GM23338 (cell line): ENCODE measurements around the gene PER1. TPM values are rescaled to one million over a fixed set of nuclear protein-coding genes. Genes with fewer than 3 reads are reported as not detected.

Experiments
- ATAC-seq: fragments of 200-7000 bp; cut with Tn5 transposase; 3 replicates; pipeline ENCODE4 v1.9.1; 2020
- DNase-seq: peaks from one replicate; pipeline ENCODE4 v3.0.0-alpha.2; 2015; ENCODE audit warnings: low spot score
- H2AFZ ChIP-seq: fragments of 200-600 bp; sonication (generic); 2 replicates; pipeline ENCODE4 v1.8.0; 2016; ENCODE audit warnings: antibody characterized with exemption, mild to moderate bottlenecking, moderate library complexity
- H3F3A ChIP-seq: fragments of 200-600 bp; sonication (generic); replicated peaks from 2 replicates; pipeline ENCODE4 v1.8.0; 2017; ENCODE audit warnings: antibody characterized with exemption, mixed run types, low read depth
- H3K27ac ChIP-seq: fragments of 200-600 bp; sonication (generic); 2 replicates; pipeline ENCODE4 v1.6.1; 2016; ENCODE audit warnings: low read depth
- H3K27me3 ChIP-seq: fragments of 200-600 bp; sonication (generic); 2 replicates; pipeline ENCODE4 v1.8.0; 2016; ENCODE audit warnings: mild to moderate bottlenecking, mixed run types, moderate library complexity; ENCODE audit not compliant: insufficient read depth
- H3K36me3 ChIP-seq: fragments of 200-600 bp; sonication (generic); 2 replicates; pipeline ENCODE4 v1.8.0; 2016; ENCODE audit warnings: mild to moderate bottlenecking; ENCODE audit not compliant: insufficient read depth
- H3K4me1 ChIP-seq: fragments of 200-600 bp; sonication (generic); 2 replicates; pipeline ENCODE4 v1.8.0; 2016; ENCODE audit warnings: mild to moderate bottlenecking, moderate library complexity; ENCODE audit not compliant: insufficient read depth
- H3K4me2 ChIP-seq: fragments of 200-600 bp; sonication (generic); 2 replicates; pipeline ENCODE4 v1.7.1; 2017; ENCODE audit warnings: mixed run types
- H3K4me3 ChIP-seq: fragments of 200-600 bp; sonication (generic); 2 replicates; pipeline ENCODE4 v1.6.1; 2016; ENCODE audit warnings: mixed run types
- H3K79me2 ChIP-seq: fragments of 200-600 bp; sonication (generic); replicated peaks from 2 replicates; pipeline ENCODE4 v1.8.0; 2017; ENCODE audit warnings: mild to moderate bottlenecking; ENCODE audit not compliant: insufficient read depth
- H3K9me2 ChIP-seq: fragments of 200-600 bp; sonication (generic); 2 replicates; pipeline ENCODE4 v1.8.0; 2017; ENCODE audit not compliant: insufficient read depth
- H4K20me1 ChIP-seq: fragments of 200-600 bp; sonication (generic); replicated peaks from 2 replicates; pipeline ENCODE4 v1.8.0; 2017; ENCODE audit warnings: mild to moderate bottlenecking; ENCODE audit not compliant: insufficient read depth
- H3K27ac Mint-ChIP-seq: 2 replicates; pipeline ENCODE4 v1.8.0; 2020; ENCODE audit warnings: inconsistent platforms, mild to moderate bottlenecking, moderate library complexity, mixed read lengths
- H3K27me3 Mint-ChIP-seq: 3 replicates; pipeline ENCODE4 v1.8.0; 2022; ENCODE audit warnings: low read depth, mild to moderate bottlenecking, moderate library complexity, mixed read lengths, inconsistent platforms; ENCODE audit not compliant: insufficient read depth, poor library complexity
- H3K36me3 Mint-ChIP-seq: 3 replicates; pipeline ENCODE4 v1.8.0; 2021; ENCODE audit warnings: low read depth, mild to moderate bottlenecking, inconsistent platforms, moderate library complexity, mixed read lengths
- H3K4me1 Mint-ChIP-seq: 3 replicates; pipeline ENCODE4 v1.8.0; 2020; ENCODE audit warnings: mild to moderate bottlenecking, inconsistent platforms, mixed read lengths
- H3K4me3 Mint-ChIP-seq: 3 replicates; pipeline ENCODE4 v1.8.0; 2021; ENCODE audit warnings: moderate library complexity, mild to moderate bottlenecking, inconsistent platforms, mixed read lengths
- H3K9me3 Mint-ChIP-seq: 3 replicates; pipeline ENCODE4 v1.8.0; 2020; ENCODE audit warnings: moderate library complexity, mild to moderate bottlenecking, inconsistent platforms, mixed read lengths
- CREB1 ChIP-seq: fragments of 250-450 bp; sonication (Bioruptor Pico); IDR thresholded peaks from 2 replicates; pipeline ENCODE4 v1.5.0; 2020; ENCODE audit warnings: low read depth, mild to moderate bottlenecking, moderate library complexity
- CTCF ChIP-seq, 2 experiments: fragments of 200-600 bp in 1 of 2; sonication (generic) in 1 of 2; conservative IDR thresholded peaks; 2 replicates each; pipeline versions ENCODE4 v1.5.1 to v1.6.1; 2016 to 2017; ENCODE audit warnings: antibody characterized with exemption in 2 of 2, low read depth in 2 of 2, mild to moderate bottlenecking in 2 of 2, moderate library complexity in 1 of 2
- ETS1 ChIP-seq: IDR thresholded peaks from 2 replicates; pipeline ENCODE4 v1.6.1; 2016; ENCODE audit warnings: antibody characterized with exemption
- EZH2 ChIP-seq: fragments of 200-600 bp; sonication (generic); IDR thresholded peaks from one replicate; pipeline ENCODE4 v1.8.0; 2017; ENCODE audit warnings: antibody characterized with exemption, mild to moderate bottlenecking, low read depth; ENCODE audit not compliant: unreplicated experiment
- EZH2phosphoT487 ChIP-seq: fragments of 200-600 bp; sonication (generic); IDR thresholded peaks from one replicate; pipeline ENCODE4 v1.8.1; 2018; ENCODE audit warnings: antibody characterized with exemption; ENCODE audit not compliant: unreplicated experiment
- JUNB ChIP-seq: IDR thresholded peaks from one replicate; pipeline ENCODE4 v1.6.1; 2016; ENCODE audit warnings: antibody characterized with exemption; ENCODE audit not compliant: unreplicated experiment
- NANOG ChIP-seq: IDR thresholded peaks from 2 replicates; pipeline ENCODE4 v1.6.1; 2016; ENCODE audit warnings: antibody characterized with exemption, borderline replicate concordance
- POLR2AphosphoS5 ChIP-seq: IDR thresholded peaks from 2 replicates; pipeline ENCODE4 v1.6.1; 2016; ENCODE audit warnings: antibody characterized with exemption, low read depth
- REST ChIP-seq: IDR thresholded peaks from one replicate; pipeline ENCODE4 v1.6.1; 2018; ENCODE audit warnings: antibody characterized with exemption; ENCODE audit not compliant: unreplicated experiment
- STAT1 ChIP-seq: IDR thresholded peaks from one replicate; pipeline ENCODE4 v1.6.1; 2016; ENCODE audit warnings: antibody characterized with exemption; ENCODE audit not compliant: unreplicated experiment
- ZNF114 ChIP-seq: fragments of 250-450 bp; sonication (Bioruptor Pico); IDR thresholded peaks from 2 replicates; pipeline ENCODE4 v1.5.0; 2020; ENCODE audit warnings: mild to moderate bottlenecking, moderate library complexity
- ZNF331 ChIP-seq: fragments of 250-450 bp; sonication (Bioruptor Pico); IDR thresholded peaks from 2 replicates; pipeline ENCODE4 v1.5.0; 2020; ENCODE audit warnings: low read depth, mild to moderate bottlenecking, moderate library complexity
- polyA plus RNA-seq: library from polyadenylated mRNA; unstranded; fragments of >200 nt; fragmentation: Nextera tagmentation; extraction: Ambion mirVana; gene quantifications from 2 replicates; pipeline ENCODE4 v1.2.1, GENCODE V29; 2016
- total RNA-seq: library from RNA; depleted of rRNA; stranded (reverse); fragments of >200 nt; shearing (Covaris generic); gene quantifications from 2 replicates; pipeline ENCODE4 v1.2.3, GENCODE V29; 2014

Gene PER1
- total and polyA plus RNA-seq, 2 experiments from 2014 or later: 12.2 to 36.1 TPM

GRCh38 chr17:8176197-8176940 lies 24.2 kb upstream of the PER1 start, which contains the start of gene TMEM107:
TSS of gene TMEM107 (minus strand) at chr17:8176380. CDS start at chr17:8176286, 94 bp downstream.
- Mint-ChIP-seq H3K9me3 (no peaks in the 10 kb centered on the region), H3K36me3 (no peaks in the 10 kb centered on the region; the same call in 2 of the 3 replicates), H3K4me1 (peaks cover 28% of the 10 kb centered on the region), H3K27ac (peak within 1 kb of the TSS; percentile 90), H3K27me3 (peaks cover 29% of the 10 kb centered on the region), H3K4me3 (peak within 1 kb of the TSS; percentile 93)
- peak within 1 kb of the TSS; percentile 94 for H2AFZ ChIP-seq
- DNase-seq (peak; percentile 98), ATAC-seq (peak; percentile 78)
- H3K4me1 ChIP-seq: peaks cover 19% of the 10 kb centered on the region
- peak within 1 kb of the TSS; percentile 91 for H3K4me2 ChIP-seq
- H4K20me1 ChIP-seq: no peaks in the 10 kb centered on the region
- H3K9me2 ChIP-seq: no peaks in the 10 kb centered on the region
- H3K36me3 ChIP-seq: no peaks in the 10 kb centered on the region
- TF ChIP-seq ZNF114: no peak
- peak; percentile 70 for TF ChIP-seq POLR2AphosphoS5
- no peak for TF ChIP-seq JUNB
- no peak for TF ChIP-seq EZH2phosphoT487
- TF ChIP-seq CREB1: peak; percentile 43; the same call in 1 of the 2 replicates
- TF ChIP-seq STAT1: no peak
- no peaks in the 10 kb centered on the region for H3K79me2 ChIP-seq
- no peaks in the 10 kb centered on the region for H3K27me3 ChIP-seq
- H3K27ac ChIP-seq: peak within 1 kb of the TSS; percentile 45; the same call in 1 of the 2 replicates
- H3K4me3 ChIP-seq: peak within 1 kb of the TSS; percentile 58
- H3F3A ChIP-seq: peaks cover 8% of the 10 kb centered on the region

GRCh38 chr17:8175795-8176196 lies 23.6 kb upstream of the PER1 start:
- no peak overlapping the region for H3K27ac ChIP-seq
- peak overlapping the region; percentile 91 for H3K4me2 ChIP-seq
- peaks cover 28% of the 10 kb centered on the region for H3K4me1 Mint-ChIP-seq
- peak overlapping the region; percentile 90 for H3K27ac Mint-ChIP-seq
- H3K4me1 ChIP-seq: peaks cover 19% of the 10 kb centered on the region
- ATAC-seq (peak; percentile 12), DNase-seq (no peak)
- H3K36me3 ChIP-seq: no peaks in the 10 kb centered on the region
- H2AFZ ChIP-seq: peak overlapping the region; percentile 45
- no peaks in the 10 kb centered on the region for H3K9me2 ChIP-seq
- H4K20me1 ChIP-seq: no peaks in the 10 kb centered on the region
- peak overlapping the region; percentile 58 for H3K4me3 ChIP-seq
- H3K36me3 Mint-ChIP-seq: no peaks in the 10 kb centered on the region; the same call in 2 of the 3 replicates
- no peaks in the 10 kb centered on the region for H3K79me2 ChIP-seq
- H3K27me3 ChIP-seq: no peaks in the 10 kb centered on the region
- peaks cover 29% of the 10 kb centered on the region for H3K27me3 Mint-ChIP-seq
- H3K9me3 Mint-ChIP-seq: no peaks in the 10 kb centered on the region
- TF ChIP-seq ZNF331 (no peak), ETS1 (no peak), CTCF (conservative IDR thresholded peaks at IDR 0.05; ENCODE audit: low read depth in 2 of 2) (no peak), REST (no peak), POLR2AphosphoS5 (no peak), CREB1 (no peak), NANOG (no peak), ZNF114 (no peak), JUNB (no peak), EZH2phosphoT487 (no peak), EZH2 (no peak)
- H3F3A ChIP-seq: peaks cover 8% of the 10 kb centered on the region
- peak overlapping the region; percentile 93 for H3K4me3 Mint-ChIP-seq
